ENCODE data around the gene RPS29.

DNA sequence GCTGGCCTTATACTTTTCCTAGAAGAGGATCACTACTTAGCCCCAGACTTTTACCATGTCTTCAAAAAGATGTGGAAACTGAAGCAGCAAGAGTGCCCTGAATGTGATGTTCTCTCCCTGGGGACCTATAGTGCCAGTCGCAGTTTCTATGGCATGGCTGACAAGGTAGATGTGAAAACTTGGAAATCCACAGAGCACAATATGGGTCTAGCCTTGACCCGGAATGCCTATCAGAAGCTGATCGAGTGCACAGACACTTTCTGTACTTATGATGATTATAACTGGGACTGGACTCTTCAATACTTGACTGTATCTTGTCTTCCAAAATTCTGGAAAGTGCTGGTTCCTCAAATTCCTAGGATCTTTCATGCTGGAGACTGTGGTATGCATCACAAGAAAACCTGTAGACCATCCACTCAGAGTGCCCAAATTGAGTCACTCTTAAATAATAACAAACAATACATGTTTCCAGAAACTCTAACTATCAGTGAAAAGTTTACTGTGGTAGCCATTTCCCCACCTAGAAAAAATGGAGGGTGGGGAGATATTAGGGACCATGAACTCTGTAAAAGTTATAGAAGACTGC is 35.9 kb upstream of the RPS29 start:
- TF ChIP-seq, protein P1, sequence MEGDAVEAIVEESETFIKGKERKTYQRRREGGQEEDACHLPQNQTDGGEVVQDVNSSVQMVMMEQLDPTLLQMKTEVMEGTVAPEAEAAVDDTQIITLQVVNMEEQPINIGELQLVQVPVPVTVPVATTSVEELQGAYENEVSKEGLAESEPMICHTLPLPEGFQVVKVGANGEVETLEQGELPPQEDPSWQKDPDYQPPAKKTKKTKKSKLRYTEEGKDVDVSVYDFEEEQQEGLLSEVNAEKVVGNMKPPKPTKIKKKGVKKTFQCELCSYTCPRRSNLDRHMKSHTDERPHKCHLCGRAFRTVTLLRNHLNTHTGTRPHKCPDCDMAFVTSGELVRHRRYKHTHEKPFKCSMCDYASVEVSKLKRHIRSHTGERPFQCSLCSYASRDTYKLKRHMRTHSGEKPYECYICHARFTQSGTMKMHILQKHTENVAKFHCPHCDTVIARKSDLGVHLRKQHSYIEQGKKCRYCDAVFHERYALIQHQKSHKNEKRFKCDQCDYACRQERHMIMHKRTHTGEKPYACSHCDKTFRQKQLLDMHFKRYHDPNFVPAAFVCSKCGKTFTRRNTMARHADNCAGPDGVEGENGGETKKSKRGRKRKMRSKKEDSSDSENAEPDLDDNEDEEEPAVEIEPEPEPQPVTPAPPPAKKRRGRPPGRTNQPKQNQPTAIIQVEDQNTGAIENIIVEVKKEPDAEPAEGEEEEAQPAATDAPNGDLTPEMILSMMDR (IDR thresholded peaks at IDR 0.05; ENCODE audit: poor library complexity, severe bottlenecking), result no peak
- TF ChIP-seq, protein P2, sequence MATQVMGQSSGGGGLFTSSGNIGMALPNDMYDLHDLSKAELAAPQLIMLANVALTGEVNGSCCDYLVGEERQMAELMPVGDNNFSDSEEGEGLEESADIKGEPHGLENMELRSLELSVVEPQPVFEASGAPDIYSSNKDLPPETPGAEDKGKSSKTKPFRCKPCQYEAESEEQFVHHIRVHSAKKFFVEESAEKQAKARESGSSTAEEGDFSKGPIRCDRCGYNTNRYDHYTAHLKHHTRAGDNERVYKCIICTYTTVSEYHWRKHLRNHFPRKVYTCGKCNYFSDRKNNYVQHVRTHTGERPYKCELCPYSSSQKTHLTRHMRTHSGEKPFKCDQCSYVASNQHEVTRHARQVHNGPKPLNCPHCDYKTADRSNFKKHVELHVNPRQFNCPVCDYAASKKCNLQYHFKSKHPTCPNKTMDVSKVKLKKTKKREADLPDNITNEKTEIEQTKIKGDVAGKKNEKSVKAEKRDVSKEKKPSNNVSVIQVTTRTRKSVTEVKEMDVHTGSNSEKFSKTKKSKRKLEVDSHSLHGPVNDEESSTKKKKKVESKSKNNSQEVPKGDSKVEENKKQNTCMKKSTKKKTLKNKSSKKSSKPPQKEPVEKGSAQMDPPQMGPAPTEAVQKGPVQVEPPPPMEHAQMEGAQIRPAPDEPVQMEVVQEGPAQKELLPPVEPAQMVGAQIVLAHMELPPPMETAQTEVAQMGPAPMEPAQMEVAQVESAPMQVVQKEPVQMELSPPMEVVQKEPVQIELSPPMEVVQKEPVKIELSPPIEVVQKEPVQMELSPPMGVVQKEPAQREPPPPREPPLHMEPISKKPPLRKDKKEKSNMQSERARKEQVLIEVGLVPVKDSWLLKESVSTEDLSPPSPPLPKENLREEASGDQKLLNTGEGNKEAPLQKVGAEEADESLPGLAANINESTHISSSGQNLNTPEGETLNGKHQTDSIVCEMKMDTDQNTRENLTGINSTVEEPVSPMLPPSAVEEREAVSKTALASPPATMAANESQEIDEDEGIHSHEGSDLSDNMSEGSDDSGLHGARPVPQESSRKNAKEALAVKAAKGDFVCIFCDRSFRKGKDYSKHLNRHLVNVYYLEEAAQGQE (IDR thresholded peaks at IDR 0.05; ENCODE audit: borderline replicate concordance), result no peak
- TF ChIP-seq EP300 (conservative IDR thresholded peaks at IDR 0.05; ENCODE audit: poor library complexity, severe bottlenecking) (no peak), EZH2 (IDR thresholded peaks at IDR 0.05; ENCODE audit: borderline replicate concordance, insufficient read depth, low read length, poor library complexity, severe bottlenecking) (no peak)
